K562 (cell line): ENCODE data around the gene IP6K2. TPM values are rescaled to one million over a fixed set of nuclear protein-coding genes. Genes with fewer than 3 reads are reported as not detected.

Experiments used
- CTBP1 ChIP-seq: fragments of 450-650 bp; IDR thresholded peaks from 2 replicates; pipeline ENCODE4 v1.6.1; 2016; ENCODE audit warnings: borderline replicate concordance
- ERF ChIP-seq: fragments of 450-650 bp; formaldehyde crosslinking; IDR thresholded peaks from 2 replicates; pipeline ENCODE4 v1.4.0; 2020; ENCODE audit warnings: mild to moderate bottlenecking, mixed read lengths
- GATA2 ChIP-seq: sonication (generic); formaldehyde crosslinking; IDR thresholded peaks from 2 replicates; pipeline ENCODE4 v1.4.0; 2020; ENCODE audit warnings: mild to moderate bottlenecking, missing genetic modification reagents
- NR3C1 ChIP-seq: sonication (generic); formaldehyde crosslinking; IDR thresholded peaks from 2 replicates; pipeline ENCODE4 v1.8.1; 2022; ENCODE audit warnings: missing genetic modification reagents
- POLR2B ChIP-seq: fragments of 450-650 bp; IDR thresholded peaks from 2 replicates; pipeline ENCODE4 v1.6.1; 2018; ENCODE audit warnings: low read depth; ENCODE audit not compliant: partially characterized antibody
- SAFB2 ChIP-seq: fragments of 200-400 bp; formaldehyde crosslinking; IDR thresholded peaks from 2 replicates; pipeline ENCODE4 v1.6.1; 2018; ENCODE audit warnings: borderline replicate concordance, low read length, low read depth, moderate library complexity; ENCODE audit not compliant: severe bottlenecking
- SMAD1 ChIP-seq: fragments of 150-350 bp; IDR thresholded peaks from 2 replicates; pipeline ENCODE4 v1.6.1; 2014; ENCODE audit warnings: low read length, low read depth; ENCODE audit not compliant: partially characterized antibody
- TAF7 ChIP-seq: fragments of 450-650 bp; IDR thresholded peaks from 2 replicates; pipeline ENCODE4 v1.6.1; 2016; ENCODE audit warnings: missing genetic modification characterization, missing compliant biosample characterization
- ZNF212 ChIP-seq: fragments of 450-650 bp; formaldehyde crosslinking; IDR thresholded peaks from 2 replicates; pipeline ENCODE4 v1.4.0; 2020; ENCODE audit warnings: mild to moderate bottlenecking
- ZNF274 ChIP-seq: IDR thresholded peaks from 2 replicates; pipeline ENCODE4 v1.6.1; 2011; ENCODE audit warnings: low read depth, mild to moderate bottlenecking, low read length, moderate library complexity, borderline replicate concordance
- ZNF316 ChIP-seq: fragments of 450-650 bp; IDR thresholded peaks from 2 replicates; pipeline ENCODE4 v1.6.1; 2016
- polyA plus RNA-seq, 8 experiments: library from polyadenylated mRNA; depleted of rRNA in 4 of 8; stranded (reverse) in 5 of 8; unstranded in 3 of 8; fragments of >200 nt; fragmentation: Nextera tagmentation in 2 of 8; fragmentation: Illumina TruSeq in 1 of 8; extraction: Ambion mirVana in 2 of 8; extraction: Trizol in 1 of 8; gene quantifications; 2 replicates each; pipeline versions ENCODE4 v1.2.1 to v1.2.3, GENCODE V29; 2011 to 2014; ENCODE audit warnings: inconsistent platforms in 1 of 8, missing spikeins in 1 of 8
- total RNA-seq, 7 experiments: library from RNA; depleted of rRNA in 6 of 7; stranded (reverse); fragments of >200 nt in 6 of 7; fragmentation: Illumina TruSeq in 2 of 7; extraction: Trizol in 2 of 7; gene quantifications; 2 replicates each; pipeline versions ENCODE4 v1.2.1 to v1.2.3, GENCODE V29; 2011 to 2021; ENCODE audit warnings: low replicate concordance in 1 of 7
- TF ChIP-seq, protein P1 (sequence below): sonication (generic); formaldehyde crosslinking; IDR thresholded peaks from 2 replicates; pipeline ENCODE4 v1.8.1; 2023; ENCODE audit warnings: mild to moderate bottlenecking, missing genetic modification reagents
- TF ChIP-seq, protein P2 (sequence below): fragments of 450-650 bp; conservative IDR thresholded peaks from 2 replicates; pipeline ENCODE4 v1.6.1; 2016; ENCODE audit warnings: missing genetic modification characterization, low read depth, mild to moderate bottlenecking, control low read depth, missing compliant biosample characterization
- TF ChIP-seq, protein P3 (sequence below): sonication (generic); formaldehyde crosslinking; IDR thresholded peaks from 2 replicates; pipeline ENCODE4 v1.8.1; 2023; ENCODE audit warnings: missing genetic modification reagents, mild to moderate bottlenecking, borderline replicate concordance
- TF ChIP-seq, protein P4 (sequence below): fragments of 250-450 bp; sonication (Bioruptor Pico); IDR thresholded peaks from 2 replicates; pipeline ENCODE4 v1.6.1; 2021; ENCODE audit warnings: mild to moderate bottlenecking

IP6K2 gene
- total and polyA plus RNA-seq, 9 of the 15 experiments (the other 6 are each of a cell fraction or from before 2014, with no cell fraction given), result 19.6 to 78.1 (median 48.0) TPM

DNA sequence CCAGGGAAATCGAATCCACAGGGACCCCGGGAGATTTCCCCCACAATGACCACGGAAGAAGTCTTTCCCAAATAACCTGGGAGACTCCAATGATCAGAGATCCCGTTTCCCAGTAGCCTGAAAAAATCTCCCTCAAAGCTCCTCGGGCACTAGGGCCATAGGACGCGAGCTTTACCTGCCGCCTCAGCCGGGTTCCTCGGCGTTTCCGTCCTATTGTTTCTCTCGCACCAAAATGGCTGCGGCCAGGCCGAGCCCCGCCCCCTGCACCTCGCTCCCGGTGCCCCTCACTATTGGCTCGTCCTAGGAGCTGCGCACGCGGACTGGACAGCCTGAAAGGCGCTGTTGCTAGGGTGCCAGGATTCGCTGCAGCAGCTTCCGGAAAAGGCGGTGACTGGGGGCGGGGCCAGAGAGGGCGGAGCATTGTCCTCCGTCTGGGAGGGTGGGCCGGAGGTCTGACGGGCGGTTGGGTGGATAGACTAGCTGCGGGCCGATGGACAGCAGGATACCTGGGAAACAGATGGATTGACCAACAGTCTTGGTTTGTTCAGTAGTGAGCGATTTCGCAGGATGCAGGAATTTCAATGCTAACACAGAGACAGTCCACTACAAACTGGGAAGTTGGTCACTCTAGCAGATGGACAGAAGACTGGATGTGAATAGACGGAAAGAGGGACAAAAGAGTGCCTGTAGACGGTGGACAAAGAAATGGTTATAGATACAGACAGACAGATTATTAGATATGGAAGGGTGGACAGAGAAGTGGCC, at the start of gene IP6K2 (continued):
- TF ChIP-seq, protein P1, sequence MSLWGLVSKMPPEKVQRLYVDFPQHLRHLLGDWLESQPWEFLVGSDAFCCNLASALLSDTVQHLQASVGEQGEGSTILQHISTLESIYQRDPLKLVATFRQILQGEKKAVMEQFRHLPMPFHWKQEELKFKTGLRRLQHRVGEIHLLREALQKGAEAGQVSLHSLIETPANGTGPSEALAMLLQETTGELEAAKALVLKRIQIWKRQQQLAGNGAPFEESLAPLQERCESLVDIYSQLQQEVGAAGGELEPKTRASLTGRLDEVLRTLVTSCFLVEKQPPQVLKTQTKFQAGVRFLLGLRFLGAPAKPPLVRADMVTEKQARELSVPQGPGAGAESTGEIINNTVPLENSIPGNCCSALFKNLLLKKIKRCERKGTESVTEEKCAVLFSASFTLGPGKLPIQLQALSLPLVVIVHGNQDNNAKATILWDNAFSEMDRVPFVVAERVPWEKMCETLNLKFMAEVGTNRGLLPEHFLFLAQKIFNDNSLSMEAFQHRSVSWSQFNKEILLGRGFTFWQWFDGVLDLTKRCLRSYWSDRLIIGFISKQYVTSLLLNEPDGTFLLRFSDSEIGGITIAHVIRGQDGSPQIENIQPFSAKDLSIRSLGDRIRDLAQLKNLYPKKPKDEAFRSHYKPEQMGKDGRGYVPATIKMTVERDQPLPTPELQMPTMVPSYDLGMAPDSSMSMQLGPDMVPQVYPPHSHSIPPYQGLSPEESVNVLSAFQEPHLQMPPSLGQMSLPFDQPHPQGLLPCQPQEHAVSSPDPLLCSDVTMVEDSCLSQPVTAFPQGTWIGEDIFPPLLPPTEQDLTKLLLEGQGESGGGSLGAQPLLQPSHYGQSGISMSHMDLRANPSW (CRISPR knock-in tag), result 0 out of 2 replicates have a peak, but pooled peaks have one; percentile 44
- no peak for TF ChIP-seq ZNF274
- TF ChIP-seq, protein P2, sequence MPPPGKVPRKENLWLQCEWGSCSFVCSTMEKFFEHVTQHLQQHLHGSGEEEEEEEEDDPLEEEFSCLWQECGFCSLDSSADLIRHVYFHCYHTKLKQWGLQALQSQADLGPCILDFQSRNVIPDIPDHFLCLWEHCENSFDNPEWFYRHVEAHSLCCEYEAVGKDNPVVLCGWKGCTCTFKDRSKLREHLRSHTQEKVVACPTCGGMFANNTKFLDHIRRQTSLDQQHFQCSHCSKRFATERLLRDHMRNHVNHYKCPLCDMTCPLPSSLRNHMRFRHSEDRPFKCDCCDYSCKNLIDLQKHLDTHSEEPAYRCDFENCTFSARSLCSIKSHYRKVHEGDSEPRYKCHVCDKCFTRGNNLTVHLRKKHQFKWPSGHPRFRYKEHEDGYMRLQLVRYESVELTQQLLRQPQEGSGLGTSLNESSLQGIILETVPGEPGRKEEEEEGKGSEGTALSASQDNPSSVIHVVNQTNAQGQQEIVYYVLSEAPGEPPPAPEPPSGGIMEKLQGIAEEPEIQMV (tag), result no peak
- TF ChIP-seq ZNF316, result no peak
- no peak for TF ChIP-seq NR3C1 (CRISPR knock-in tag)
- TF ChIP-seq, protein P3, sequence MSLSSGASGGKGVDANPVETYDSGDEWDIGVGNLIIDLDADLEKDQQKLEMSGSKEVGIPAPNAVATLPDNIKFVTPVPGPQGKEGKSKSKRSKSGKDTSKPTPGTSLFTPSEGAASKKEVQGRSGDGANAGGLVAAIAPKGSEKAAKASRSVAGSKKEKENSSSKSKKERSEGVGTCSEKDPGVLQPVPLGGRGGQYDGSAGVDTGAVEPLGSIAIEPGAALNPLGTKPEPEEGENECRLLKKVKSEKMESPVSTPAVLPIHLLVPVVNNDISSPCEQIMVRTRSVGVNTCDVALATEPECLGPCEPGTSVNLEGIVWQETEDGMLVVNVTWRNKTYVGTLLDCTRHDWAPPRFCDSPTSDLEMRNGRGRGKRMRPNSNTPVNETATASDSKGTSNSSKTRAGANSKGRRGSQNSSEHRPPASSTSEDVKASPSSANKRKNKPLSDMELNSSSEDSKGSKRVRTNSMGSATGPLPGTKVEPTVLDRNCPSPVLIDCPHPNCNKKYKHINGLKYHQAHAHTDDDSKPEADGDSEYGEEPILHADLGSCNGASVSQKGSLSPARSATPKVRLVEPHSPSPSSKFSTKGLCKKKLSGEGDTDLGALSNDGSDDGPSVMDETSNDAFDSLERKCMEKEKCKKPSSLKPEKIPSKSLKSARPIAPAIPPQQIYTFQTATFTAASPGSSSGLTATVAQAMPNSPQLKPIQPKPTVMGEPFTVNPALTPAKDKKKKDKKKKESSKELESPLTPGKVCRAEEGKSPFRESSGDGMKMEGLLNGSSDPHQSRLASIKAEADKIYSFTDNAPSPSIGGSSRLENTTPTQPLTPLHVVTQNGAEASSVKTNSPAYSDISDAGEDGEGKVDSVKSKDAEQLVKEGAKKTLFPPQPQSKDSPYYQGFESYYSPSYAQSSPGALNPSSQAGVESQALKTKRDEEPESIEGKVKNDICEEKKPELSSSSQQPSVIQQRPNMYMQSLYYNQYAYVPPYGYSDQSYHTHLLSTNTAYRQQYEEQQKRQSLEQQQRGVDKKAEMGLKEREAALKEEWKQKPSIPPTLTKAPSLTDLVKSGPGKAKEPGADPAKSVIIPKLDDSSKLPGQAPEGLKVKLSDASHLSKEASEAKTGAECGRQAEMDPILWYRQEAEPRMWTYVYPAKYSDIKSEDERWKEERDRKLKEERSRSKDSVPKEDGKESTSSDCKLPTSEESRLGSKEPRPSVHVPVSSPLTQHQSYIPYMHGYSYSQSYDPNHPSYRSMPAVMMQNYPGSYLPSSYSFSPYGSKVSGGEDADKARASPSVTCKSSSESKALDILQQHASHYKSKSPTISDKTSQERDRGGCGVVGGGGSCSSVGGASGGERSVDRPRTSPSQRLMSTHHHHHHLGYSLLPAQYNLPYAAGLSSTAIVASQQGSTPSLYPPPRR (CRISPR knock-in tag), result no peak
- 0 out of 2 replicates have a peak, but pooled peaks have one; percentile 52 for TF ChIP-seq TAF7 (tag)
- TF ChIP-seq ZNF212, result no peak
- peak; percentile 71 for TF ChIP-seq POLR2B
- TF ChIP-seq, protein P4, sequence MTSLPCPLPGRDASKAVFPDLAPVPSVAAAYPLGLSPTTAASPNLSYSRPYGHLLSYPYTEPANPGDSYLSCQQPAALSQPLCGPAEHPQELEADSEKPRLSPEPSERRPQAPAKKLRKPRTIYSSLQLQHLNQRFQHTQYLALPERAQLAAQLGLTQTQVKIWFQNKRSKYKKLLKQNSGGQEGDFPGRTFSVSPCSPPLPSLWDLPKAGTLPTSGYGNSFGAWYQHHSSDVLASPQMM (CRISPR knock-in tag), result no peak
- no peak for TF ChIP-seq GATA2 (CRISPR knock-in tag)
- no peak for TF ChIP-seq CTBP1
- TF ChIP-seq ERF (CRISPR knock-in tag), result no peak
- no peak for TF ChIP-seq SMAD1
- TF ChIP-seq SAFB2, result no peak
